GM19438 (cell line): Measurements from ENCODE around the gene LRRC17.
A peak's percentile ranks its signal among the peaks of the same experiment; 100 is the strongest.

Source experiments
- ATAC-seq: cut with Tn5 transposase; IDR thresholded peaks from one replicate; pipeline ENCODE4 v1.9.1; 2021; ENCODE audit warnings: low read depth; ENCODE audit not compliant: unreplicated experiment

LRRC17 gene, protein sequence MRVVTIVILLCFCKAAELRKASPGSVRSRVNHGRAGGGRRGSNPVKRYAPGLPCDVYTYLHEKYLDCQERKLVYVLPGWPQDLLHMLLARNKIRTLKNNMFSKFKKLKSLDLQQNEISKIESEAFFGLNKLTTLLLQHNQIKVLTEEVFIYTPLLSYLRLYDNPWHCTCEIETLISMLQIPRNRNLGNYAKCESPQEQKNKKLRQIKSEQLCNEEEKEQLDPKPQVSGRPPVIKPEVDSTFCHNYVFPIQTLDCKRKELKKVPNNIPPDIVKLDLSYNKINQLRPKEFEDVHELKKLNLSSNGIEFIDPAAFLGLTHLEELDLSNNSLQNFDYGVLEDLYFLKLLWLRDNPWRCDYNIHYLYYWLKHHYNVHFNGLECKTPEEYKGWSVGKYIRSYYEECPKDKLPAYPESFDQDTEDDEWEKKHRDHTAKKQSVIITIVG

GRCh38 chr7:102912742-102913141 lies at the start of gene LRRC17:
Gene LRRC17, plus strand, starts transcription at chr7:102913000. Its CDS starts 20,914 bp downstream, at chr7:102933914.
- ATAC-seq, result no peak

- no peak for ATAC-seq
Measured at GRCh38 chr7:102864958-102865357, 47.8 kb upstream of the LRRC17 start.

DNA sequence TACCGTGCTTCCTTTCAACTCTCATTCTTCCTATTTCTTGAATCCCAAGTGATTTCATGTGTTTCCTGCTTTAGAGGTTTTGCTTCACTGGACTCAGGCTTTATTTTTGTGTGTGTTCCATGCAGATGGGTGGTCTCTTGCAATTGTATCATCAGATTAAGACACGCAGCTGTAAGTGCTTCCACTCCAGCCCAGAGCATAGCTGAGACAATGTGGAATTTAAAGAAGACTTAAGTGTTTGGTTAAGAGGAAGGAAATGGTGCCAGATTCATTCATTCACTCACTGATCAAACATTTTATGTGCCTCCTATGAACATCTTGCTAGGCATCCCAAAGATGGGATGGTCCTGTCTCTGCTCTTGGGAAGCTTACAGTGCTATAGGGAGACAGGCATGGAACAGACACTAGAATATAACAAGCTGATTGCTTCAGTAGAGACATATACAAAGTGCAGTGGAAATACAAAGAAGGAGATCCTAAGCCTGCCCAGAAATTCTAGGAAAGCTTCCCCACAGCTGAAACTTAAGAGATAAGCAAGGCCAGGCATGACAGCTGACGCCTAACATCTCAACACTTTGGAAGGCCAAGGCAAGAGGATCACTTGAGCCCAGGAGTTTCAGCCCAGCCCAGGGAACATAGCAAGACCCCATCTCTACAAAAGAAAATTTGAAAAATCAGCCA lies 46.1 kb upstream of the LRRC17 start:
- ATAC-seq, result no peak

- no peak for ATAC-seq
Measured at GRCh38 chr7:102869195-102869594, 43.6 kb upstream of the LRRC17 start.

DNA sequence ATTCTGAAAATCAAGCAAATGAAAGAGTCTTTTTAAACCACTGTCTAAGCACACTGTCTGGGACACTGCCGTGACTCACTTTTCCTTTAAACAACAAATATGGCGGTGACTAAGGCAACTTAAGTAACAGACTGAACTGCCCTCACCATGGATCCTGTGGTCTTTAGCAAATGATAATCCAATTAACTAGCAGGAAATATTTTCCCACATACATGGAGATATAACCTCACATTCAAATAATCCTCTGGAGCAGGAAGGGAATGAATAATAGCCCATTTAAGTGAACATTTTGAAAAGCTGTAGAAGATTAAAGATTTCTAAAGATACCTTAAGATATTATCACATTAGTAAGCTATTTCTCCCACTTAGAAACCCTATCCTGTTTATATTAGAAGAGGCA lies 40.3 kb upstream of the LRRC17 start:
- no peak for ATAC-seq

DNA sequence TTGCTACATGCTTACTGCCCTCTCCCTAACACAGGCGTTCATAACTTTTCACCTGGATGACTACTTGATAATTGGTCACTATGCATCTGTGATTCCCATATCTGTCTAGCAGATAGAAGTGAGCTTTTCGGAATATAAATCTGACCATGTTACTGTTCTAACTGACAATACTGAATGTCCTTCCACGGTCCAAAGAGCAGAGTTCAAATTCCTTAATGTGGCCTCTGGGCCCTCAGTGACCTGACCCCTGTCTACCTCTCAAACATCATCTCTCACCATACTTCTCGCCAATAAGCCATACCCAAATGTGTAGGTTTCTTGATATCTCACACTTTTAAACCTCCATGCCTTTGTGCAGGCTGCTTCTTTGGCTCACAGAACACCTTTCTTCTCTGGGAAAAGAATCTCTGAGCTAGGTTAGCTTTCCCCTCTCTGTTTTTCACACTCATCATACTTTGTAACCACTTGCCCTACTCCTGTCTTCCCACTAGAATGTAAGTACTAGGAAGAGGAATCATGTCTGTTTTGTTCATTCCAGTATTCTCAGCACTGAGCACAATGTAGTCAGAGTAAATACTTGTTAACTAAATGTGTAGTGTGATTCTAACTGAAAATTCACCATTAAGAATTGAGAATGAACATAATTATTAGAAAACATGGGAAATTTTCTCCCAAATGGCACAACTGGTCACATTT lies 39.2 kb upstream of the LRRC17 start:
- ATAC-seq, result peak; percentile 34

DNA sequence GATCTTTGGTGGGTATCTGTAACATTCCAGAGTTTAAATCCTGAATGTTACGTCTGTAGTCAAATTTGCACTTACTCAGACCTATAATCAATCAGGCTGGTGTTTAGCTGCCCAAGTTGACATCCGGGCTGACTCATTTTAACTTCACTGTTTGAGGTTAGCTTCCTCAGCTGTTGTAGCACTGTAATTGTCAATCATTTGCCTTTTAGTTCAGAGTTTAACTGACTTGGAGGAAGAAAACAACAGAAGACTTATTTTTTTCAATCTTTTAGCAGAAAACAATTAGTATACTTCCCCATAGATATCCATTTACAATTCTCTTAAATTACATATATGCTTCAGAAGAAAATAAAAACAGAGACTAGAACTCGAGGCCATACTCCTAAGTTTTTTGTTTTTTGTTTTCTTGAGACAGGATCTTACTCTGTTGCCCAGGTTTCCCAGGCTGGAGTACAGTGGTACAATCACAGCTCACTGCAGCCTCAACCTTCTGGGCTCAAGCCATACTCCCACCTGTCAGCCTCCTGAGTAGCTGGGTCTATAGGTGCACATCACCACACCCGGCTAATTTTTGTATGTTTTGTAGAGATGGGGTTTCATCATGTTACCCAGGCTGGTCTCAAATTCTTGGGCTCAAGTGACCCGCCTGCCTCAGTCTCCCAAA lies 38.5 kb upstream of the LRRC17 start:
- ATAC-seq, result peak; percentile 99

GRCh38 chr7:102874966-102875365 lies 37.8 kb upstream of the LRRC17 start:
- no peak for ATAC-seq

DNA sequence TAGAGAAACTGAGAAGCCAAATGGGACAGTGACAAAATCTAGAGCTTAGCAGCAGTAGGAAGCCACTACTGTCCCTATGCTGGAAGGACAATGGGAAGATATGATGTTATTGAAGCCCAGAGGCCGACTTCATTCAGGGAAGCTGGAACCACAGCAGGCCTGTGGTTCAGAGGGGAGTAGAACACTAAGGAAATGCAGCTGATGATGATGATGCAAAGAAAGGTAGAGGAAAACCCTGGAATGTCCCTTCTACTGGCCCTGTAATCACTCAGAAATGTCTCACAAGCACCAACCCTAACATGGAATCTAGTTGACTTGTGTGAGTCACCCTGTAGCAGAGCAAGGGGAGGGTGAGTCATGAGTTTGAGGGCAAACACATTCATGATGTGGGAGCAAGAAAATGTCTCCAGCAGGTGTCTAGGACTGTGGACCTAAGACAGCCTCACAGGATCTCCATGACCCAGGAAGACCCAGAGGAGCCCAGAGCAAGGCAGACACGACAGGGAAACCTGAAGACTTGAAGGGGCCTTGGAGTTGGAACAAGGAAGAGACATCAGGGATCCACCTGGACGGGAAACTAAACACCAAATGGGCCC lies 37.0 kb upstream of the LRRC17 start:
- ATAC-seq, result no peak

GRCh38 chr7:102883098-102883860 lies 29.5 kb upstream of the LRRC17 start:
- no peak for ATAC-seq

GRCh38 chr7:102888561-102889233 lies 24.1 kb upstream of the LRRC17 start:
- no peak for ATAC-seq

- ATAC-seq, result no peak
Measured at GRCh38 chr7:102889851-102890250, 22.9 kb upstream of the LRRC17 start.

GRCh38 chr7:102890292-102890970 lies 22.4 kb upstream of the LRRC17 start:
- ATAC-seq, result no peak

DNA sequence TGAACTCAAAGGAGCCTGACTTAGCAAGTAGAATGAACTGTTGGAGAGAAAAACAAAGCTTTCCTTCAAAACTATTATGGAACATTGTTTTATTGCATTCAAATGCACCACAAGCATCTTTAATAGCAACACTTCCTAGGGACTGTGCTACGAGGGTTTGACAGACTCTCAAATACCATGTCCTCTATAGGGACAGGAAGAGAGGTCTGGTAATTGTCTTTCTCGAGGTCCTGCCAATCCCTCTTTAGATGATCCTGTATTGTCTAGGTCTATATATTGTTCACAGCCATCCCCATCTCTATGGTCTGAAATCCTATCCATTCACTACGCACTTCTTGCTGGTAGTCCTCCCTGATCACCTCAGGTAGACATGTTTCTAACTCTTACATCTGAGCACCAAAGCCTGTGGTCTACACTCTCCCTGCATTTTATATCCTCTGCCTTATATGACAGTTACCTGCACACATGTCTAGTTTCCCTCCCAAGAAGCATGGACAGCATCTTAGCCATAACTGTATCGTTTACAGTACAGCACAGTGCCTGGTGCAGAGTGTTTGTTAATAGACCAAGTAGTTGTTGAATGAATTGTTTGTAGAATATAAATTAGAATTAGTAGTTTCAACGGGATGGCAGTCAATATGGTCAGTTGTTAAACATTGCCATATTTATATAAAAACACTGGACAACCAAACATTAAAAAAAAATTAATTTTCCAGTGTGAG lies 21.7 kb upstream of the LRRC17 start:
- ATAC-seq, result no peak

GRCh38 chr7:102891693-102892261 lies 21.0 kb upstream of the LRRC17 start:
- no peak for ATAC-seq

DNA sequence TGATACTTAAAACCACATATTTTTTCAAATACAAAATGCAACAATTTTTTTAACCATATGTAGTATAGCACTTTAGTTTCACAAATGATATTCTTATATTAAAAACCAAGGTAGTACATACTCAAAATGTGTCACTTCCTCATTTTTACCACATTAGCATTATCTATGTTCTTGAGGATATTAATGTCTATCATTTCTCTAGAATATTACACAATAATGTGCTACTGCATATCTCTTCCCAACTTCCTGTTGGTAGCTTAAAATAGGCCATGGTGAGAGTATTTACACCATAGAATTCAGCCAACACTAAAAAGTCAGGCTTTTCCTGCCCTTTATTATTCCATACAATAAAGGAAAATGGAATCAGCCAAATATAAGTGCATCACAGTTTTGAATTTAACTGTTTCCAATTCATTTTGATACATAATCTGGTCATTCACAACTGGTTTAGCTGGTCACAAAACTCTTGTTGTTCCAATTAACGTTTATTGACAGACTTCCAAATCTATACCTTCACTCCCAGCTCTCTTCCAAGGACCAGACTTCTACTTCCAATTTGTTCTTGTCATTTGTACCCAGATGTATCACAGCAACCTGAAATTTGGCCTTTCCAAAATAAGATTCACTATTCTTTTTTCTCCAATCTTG lies 20.0 kb upstream of the LRRC17 start:
- no peak for ATAC-seq

DNA sequence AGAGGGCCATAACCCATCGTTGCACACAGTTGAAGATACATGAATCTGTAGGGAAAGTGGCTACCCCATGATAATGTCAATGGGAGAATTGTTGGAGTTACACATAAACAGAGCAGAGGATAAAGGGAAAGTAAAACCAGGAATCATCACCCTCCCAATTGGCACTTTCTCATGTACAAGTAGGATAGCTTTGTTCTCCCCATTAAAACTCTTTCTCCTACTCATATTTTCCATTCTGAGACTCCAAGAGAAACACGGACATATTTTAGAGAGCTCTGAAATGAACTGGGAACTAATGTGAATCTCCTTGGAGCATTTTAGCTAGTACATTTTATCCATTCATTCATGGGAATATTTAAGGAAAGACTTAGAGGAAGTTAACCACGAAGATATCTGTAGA lies 17.2 kb upstream of the LRRC17 start:
- no peak for ATAC-seq
